SJCRH30 (cell line): Measurements from ENCODE around the gene PRODH2. TPM values are rescaled to one million over a fixed set of nuclear protein-coding genes. Genes with fewer than 3 reads are reported as not detected.

Source experiments
- DNase-seq, 2 experiments: peaks; one replicate each; pipeline ENCODE4 v3.0.0-alpha.2; 2015 to 2020
- H3K27ac ChIP-seq: fragments of 250-450 bp; sonication (Bioruptor Pico); 2 replicates; pipeline ENCODE4 v1.5.1; 2020; ENCODE audit warnings: mild to moderate bottlenecking, moderate library complexity
- H3K27me3 ChIP-seq: fragments of 250-450 bp; sonication (Bioruptor Pico); 2 replicates; pipeline ENCODE4 v1.5.1; 2020; ENCODE audit warnings: mild to moderate bottlenecking, moderate library complexity
- H3K36me3 ChIP-seq: fragments of 250-450 bp; sonication (Bioruptor Pico); 2 replicates; pipeline ENCODE4 v1.5.1; 2020; ENCODE audit warnings: mild to moderate bottlenecking, moderate library complexity
- H3K4me1 ChIP-seq: fragments of 250-450 bp; sonication (Bioruptor Pico); 2 replicates; pipeline ENCODE4 v1.5.1; 2020; ENCODE audit warnings: mild to moderate bottlenecking, moderate library complexity
- H3K4me3 ChIP-seq: fragments of 250-450 bp; sonication (Bioruptor Pico); 2 replicates; pipeline ENCODE4 v1.5.1; 2020; ENCODE audit warnings: mild to moderate bottlenecking, moderate library complexity
- H3K9me3 ChIP-seq: fragments of 250-450 bp; sonication (Bioruptor Pico); replicated peaks from 2 replicates; pipeline ENCODE4 v1.5.1; 2020; ENCODE audit warnings: mild to moderate bottlenecking, moderate library complexity
- total RNA-seq: library from RNA; depleted of rRNA; stranded (reverse); fragments of >200 nt; shearing (Covaris generic); gene quantifications from 2 replicates; pipeline ENCODE4 v1.2.3, GENCODE V29; 2014; rRNA removed

The PRODH2 gene
- total RNA-seq, 1 experiment from 2014 or later = not detected

DNA sequence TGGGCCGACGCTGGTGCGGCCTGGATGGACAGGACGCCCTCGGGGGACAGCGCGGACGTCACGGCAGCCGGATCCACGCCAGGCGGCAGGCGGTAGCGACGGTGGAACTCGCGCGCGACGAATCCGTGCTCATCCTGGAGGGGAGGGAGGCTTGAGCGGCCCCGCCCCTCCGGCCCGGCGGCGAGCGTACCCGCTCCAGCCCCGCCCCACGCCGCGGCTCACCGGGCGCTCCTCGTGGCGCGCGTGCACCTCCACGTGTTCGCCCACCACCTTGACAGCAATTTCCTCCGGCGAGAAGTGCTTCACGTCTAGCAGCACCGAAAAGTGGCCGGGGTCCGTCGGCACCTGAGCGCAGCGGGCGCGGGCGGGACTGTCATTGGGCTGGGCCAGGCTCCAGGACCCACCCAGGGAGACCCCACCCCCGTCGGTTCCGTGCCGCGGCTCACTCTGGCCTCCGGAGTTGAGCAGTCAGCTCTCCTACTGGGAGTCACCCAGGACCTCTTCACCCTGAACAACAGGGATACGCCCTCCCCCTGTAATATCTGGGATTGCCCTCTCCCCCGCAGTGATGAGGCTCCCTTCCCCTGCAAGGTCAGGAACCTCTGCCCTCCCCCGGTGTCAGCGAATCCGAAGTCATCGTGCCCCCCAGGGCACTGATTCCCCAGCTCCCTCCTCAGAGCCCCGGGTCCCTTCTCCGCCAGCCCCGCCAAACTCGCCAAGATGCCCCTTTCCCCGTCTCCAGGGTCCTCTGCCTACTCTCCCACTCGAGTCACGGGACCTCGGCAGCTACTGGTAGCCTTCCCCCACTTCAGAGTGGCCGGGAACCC, 56.9 kb downstream of the PRODH2 start:
- no peak overlapping the region for H3K4me3 ChIP-seq
- no peak overlapping the region for H3K27ac ChIP-seq
- no peak for DNase-seq

DNA sequence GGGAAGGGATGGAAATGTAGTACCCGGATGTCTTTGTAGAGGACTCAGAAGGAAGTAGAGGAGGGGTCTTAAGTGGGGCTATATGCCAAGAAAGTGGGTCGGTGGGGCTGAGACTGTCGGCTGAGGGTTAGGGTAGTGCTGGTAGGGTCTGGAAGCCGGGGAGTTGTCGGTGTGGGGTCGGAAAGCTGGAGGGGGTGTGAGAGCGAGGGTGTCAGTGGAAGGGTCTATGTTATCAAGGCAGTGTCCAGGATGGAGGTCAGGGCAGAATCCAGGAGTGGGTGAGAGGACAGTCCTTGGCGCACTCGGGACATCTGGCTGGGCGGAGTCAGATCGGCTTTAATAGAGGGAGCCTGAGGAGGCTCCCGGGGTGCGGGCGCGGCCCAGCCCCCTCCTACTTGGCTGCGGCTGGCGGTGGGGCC, 57.5 kb downstream of the PRODH2 start:
- Histone ChIP-seq H3K27me3 (no peaks in the 10 kb centered on the region), H3K36me3 (peaks cover 5% of the 10 kb centered on the region; the same call in 1 of the 2 replicates), H3K4me1 (peaks cover 8% of the 10 kb centered on the region; the same call in 1 of the 2 replicates), H3K4me3 (no peak overlapping the region), H3K9me3 (no peaks in the 10 kb centered on the region), H3K27ac (no peak overlapping the region)
- DNase-seq = no peak

More for the DNA sequence above, 56.9 kb downstream of the PRODH2 start:
- peaks cover 8% of the 10 kb centered on the region; the same call in 1 of the 2 replicates for H3K4me1 ChIP-seq
- H3K27me3 ChIP-seq = no peaks in the 10 kb centered on the region
- H3K9me3 ChIP-seq = no peaks in the 10 kb centered on the region
- H3K36me3 ChIP-seq = peaks cover 11% of the 10 kb centered on the region; the same call in 1 of the 2 replicates

DNA sequence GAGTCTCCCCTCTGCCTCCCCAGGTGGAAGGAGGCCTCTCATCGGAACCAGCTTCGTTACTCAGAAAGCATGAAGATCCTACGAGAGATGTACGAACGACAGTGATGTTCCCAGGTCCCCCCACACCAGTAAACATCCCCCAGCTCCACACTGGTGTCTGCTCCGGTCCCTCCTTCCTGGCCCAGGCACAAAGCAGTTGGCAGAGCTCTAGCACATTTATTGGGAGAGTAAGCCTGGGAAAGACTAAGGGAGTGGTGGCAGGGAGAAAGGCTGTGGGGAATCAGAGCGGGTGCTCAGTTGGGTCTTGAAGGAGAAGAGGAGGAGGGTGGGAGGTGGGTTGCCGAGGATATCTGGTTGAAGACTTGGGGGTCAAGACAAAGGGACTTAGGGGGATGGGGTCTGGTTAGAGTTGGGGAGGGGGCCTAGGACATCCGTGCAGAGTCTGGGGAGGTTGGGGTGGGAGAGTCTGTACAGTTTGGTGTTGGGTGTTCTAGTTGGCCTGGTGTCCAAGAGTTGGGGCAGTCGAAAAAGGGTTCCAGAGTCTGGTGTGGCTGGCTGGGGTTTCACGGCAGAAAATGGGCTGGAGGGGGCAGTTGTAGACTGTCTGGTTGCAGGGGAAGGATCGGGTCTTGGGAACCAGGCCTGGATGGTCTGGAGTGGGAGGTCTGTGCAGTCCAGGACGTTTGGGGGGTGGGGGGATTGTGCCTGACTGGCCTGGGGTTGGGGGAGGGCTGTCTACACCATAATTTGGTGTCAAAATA, 58.1 kb downstream of the PRODH2 start:
- no peak for DNase-seq
- no peak overlapping the region for H3K27ac ChIP-seq
- H3K4me1 ChIP-seq = peaks cover 8% of the 10 kb centered on the region; the same call in 1 of the 2 replicates
- no peak overlapping the region for H3K4me3 ChIP-seq
- H3K9me3 ChIP-seq = no peaks in the 10 kb centered on the region
- peaks cover 5% of the 10 kb centered on the region; the same call in 1 of the 2 replicates for H3K36me3 ChIP-seq
- no peaks in the 10 kb centered on the region for H3K27me3 ChIP-seq

DNA sequence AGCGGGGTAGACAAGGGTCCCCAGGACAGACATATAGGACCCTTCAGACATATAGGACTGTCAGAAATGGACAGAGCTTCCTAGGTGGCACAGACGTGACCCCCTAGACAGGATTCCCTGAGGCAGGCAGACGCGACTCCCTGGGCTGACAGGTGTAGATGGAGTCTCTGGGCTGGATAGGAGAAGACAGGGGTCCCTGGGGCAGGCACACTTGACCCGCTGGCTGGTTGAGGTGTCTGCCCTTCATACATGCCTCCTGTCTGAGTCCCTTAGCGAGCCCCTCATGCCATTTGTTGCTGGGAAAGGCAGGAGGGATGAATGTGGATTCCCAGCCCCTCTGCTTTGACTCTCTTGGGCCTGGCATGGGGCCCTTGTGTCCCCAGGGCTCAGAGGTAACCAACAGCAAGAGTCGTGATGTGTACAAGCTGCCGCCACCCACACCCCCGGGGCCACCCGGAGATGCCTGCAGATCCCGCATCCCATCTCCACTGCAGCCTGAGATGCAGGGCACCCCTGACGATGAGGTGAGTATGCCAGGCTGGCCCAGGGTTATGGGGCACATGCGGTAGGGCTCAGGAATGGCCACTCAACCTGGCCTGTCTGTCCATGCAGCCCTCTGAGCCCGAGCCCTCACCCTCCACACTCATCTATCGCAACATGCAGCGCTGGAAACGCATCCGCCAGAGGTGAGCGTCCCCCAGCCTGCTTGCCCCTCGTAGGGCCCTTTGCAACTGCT, 58.8 kb downstream of the PRODH2 start:
- Histone ChIP-seq H3K36me3 (peaks cover 5% of the 10 kb centered on the region; the same call in 1 of the 2 replicates), H3K27ac (no peak overlapping the region), H3K9me3 (no peaks in the 10 kb centered on the region), H3K27me3 (no peaks in the 10 kb centered on the region), H3K4me1 (peaks cover 10% of the 10 kb centered on the region; the same call in 1 of the 2 replicates), H3K4me3 (no peak overlapping the region)
- DNase-seq = no peak

DNA sequence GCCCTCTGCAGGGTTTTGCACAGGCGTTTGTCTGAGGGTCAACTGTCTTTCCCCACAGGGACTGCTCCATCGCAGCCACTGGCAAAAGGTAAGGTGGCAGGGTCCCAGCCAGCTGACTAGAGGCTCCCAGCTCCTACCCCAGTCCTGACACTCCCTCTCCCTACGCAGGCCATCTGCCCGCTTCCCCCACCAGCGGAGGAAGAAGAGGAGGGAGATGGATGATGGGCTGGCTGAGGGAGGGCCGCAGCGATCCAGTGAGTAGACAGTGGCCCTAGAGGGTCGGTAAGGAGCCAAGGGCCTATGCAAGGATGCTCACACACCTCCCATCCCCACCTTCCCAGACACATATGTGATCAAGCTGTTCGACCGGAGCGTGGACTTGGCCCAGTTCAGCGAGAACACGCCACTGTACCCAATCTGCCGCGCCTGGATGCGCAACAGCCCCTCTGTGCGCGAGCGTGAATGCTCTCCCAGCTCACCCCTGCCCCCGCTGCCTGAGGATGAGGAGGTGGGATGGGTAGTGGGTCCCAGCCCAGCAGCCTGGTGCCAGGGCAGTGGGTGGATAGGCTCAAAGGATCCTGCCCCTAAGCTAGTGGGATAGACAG, 59.8 kb downstream of the PRODH2 start:
- peaks cover 5% of the 10 kb centered on the region; the same call in 1 of the 2 replicates for H3K36me3 ChIP-seq
- no peaks in the 10 kb centered on the region for H3K27me3 ChIP-seq
- H3K4me3 ChIP-seq = no peak overlapping the region
- no peak for DNase-seq
- peaks cover 8% of the 10 kb centered on the region; the same call in 1 of the 2 replicates for H3K4me1 ChIP-seq
- no peaks in the 10 kb centered on the region for H3K9me3 ChIP-seq
- no peak overlapping the region for H3K27ac ChIP-seq

DNA sequence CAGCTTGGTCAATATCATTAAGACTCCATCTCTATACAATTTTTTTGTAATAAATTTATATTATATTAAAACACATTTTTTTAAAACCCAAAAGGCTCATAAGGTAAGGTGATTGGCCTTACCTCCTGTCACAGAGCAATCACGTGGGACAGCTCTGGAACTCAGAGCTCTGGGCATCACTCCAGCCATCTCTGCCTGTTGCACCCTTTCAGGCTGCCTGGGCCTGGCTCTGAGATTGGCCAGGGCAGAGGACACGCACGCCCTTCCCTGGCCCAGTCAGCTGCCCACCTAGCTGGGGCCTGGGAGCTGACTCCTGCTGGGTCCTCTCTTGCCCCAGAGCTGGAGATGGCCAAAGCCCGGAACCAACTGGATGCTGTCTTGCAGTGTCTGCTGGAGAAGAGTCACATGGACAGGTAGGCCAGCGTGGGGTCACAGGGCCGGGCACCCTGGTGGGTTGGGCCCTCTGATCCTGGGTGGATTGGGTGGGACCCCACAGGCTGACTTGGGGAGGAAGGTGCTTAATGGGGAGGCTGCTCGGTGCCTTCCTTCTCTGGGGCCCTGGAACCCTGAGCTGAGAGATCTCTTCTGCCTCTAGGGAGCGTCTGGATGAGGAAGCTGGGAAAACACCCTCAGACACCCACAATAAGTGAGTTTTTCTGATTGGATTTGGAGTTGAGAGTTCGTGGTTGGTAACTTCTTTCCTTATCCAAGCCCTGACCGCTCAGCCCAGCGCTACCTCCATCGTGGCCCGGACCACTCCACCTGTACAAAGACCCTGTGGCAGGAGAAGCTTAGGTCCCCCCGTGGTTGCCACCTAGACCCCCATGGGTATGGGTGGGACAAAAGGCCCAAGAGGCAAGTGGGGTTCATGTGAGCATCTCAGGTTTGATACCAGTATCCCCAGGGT, 60.6 kb downstream of the PRODH2 start:
- no peak for DNase-seq
- peaks cover 5% of the 10 kb centered on the region; the same call in 1 of the 2 replicates for H3K36me3 ChIP-seq
- no peaks in the 10 kb centered on the region for H3K27me3 ChIP-seq
- H3K4me1 ChIP-seq = peaks cover 8% of the 10 kb centered on the region; the same call in 1 of the 2 replicates
- H3K4me3 ChIP-seq = no peak overlapping the region
- no peak overlapping the region for H3K27ac ChIP-seq
- no peaks in the 10 kb centered on the region for H3K9me3 ChIP-seq

DNA sequence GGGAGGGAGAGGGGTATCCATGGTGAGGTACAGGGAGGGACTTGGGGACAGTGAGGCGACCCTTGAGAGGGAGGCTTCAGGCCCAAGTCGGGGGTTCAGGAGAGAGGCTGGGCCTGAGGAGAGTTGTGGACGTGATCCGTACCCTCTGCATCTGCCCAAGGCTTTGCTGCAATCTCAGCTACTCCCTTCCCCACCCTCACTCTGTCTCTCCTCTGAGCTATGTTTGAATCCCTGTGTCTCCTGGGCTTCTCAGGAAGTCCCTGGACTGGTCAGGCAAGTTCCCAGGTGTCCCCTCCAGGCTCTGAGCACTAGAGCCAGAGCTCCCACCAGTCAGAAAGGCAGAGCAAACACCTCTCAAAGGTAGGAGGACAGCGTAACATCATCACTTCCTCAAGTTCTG, 62.5 kb downstream of the PRODH2 start:
- Histone ChIP-seq H3K36me3 (peaks cover 5% of the 10 kb centered on the region; the same call in 1 of the 2 replicates), H3K4me3 (no peak overlapping the region), H3K27ac (no peak overlapping the region), H3K9me3 (no peaks in the 10 kb centered on the region), H3K4me1 (0 out of 2 replicates have a peak, but pooled peaks cover 5% of the 10 kb centered on the region), H3K27me3 (no peaks in the 10 kb centered on the region)
- DNase-seq = no peak

Other genes with a start within 250 kb of the PRODH2 start
- 0.14 TPM in 1 of 2 replicates, not detected in the other for gene ATP4A, start 249.2 kb downstream of the PRODH2 start, total RNA-seq
- not detected in 2 replicates for gene PMIS2, start 226.7 kb downstream of the PRODH2 start, total RNA-seq
- 17.2 and 22.7 TPM in 2 replicates for gene HAUS5, start 200.1 kb downstream of the PRODH2 start, total RNA-seq
- gene RBM42, start 183.8 kb downstream of the PRODH2 start, total RNA-seq = 69.9 and 71.3 TPM in 2 replicates
- gene ETV2, start 171.1 kb downstream of the PRODH2 start, total RNA-seq = 2.4 and 4.1 TPM in 2 replicates
- 436 and 590 TPM in 2 replicates for gene COX6B1, start 164.5 kb downstream of the PRODH2 start, total RNA-seq
- gene UPK1A, start 146.3 kb downstream of the PRODH2 start, total RNA-seq = not detected in 2 replicates
- not detected in 2 replicates for gene ZBTB32, start 108.3 kb downstream of the PRODH2 start, total RNA-seq
- gene KMT2B, start 94.8 kb downstream of the PRODH2 start, total RNA-seq = 13.1 and 15.1 TPM in 2 replicates
- 4.3 and 10.3 TPM in 2 replicates for gene IGFLR1, start 70.4 kb downstream of the PRODH2 start, total RNA-seq
- 9.7 and 11.4 TPM in 2 replicates for gene U2AF1L4, start 67.4 kb downstream of the PRODH2 start, total RNA-seq
- gene PSENEN, start 67.2 kb downstream of the PRODH2 start, total RNA-seq = 37.7 and 47.2 TPM in 2 replicates
- gene LIN37, start 64.3 kb downstream of the PRODH2 start, total RNA-seq = 4.9 and 6.1 TPM in 2 replicates
- gene HSPB6, start 55.8 kb downstream of the PRODH2 start, total RNA-seq = not detected in 2 replicates
- gene PROSER3, start 54.7 kb downstream of the PRODH2 start, total RNA-seq = 10.0 and 11.1 TPM in 2 replicates
- 8.9 and 10.5 TPM in 2 replicates for gene ARHGAP33, start 37.3 kb downstream of the PRODH2 start, total RNA-seq
- gene NPHS1, start 39.7 kb upstream of the PRODH2 start, total RNA-seq = not detected in 2 replicates
- not detected in 2 replicates for gene KIRREL2, start 44.1 kb upstream of the PRODH2 start, total RNA-seq
- gene APLP1, start 55.7 kb upstream of the PRODH2 start, total RNA-seq = 32.1 and 32.7 TPM in 2 replicates
- 6.2 and 7.3 TPM in 2 replicates for gene NFKBID, start 87.7 kb upstream of the PRODH2 start, total RNA-seq
- not detected in 2 replicates for gene HCST, start 89.7 kb upstream of the PRODH2 start, total RNA-seq
- gene TYROBP, start 95.5 kb upstream of the PRODH2 start, total RNA-seq = not detected in 2 replicates
- gene LRFN3, start 123.5 kb upstream of the PRODH2 start, total RNA-seq = 5.1 and 10.2 TPM in 2 replicates
- gene SDHAF1, start 182.3 kb upstream of the PRODH2 start, total RNA-seq = 21.6 and 27.9 TPM in 2 replicates
- gene SYNE4, start 196.0 kb upstream of the PRODH2 start, total RNA-seq = 0.10 and 0.20 TPM in 2 replicates
- 17.4 and 19.8 TPM in 2 replicates for gene ALKBH6, start 201.4 kb upstream of the PRODH2 start, total RNA-seq
- gene CLIP3, start 220.0 kb upstream of the PRODH2 start, total RNA-seq = 1.6 and 3.3 TPM in 2 replicates
- 3.9 and 4.8 TPM in 2 replicates for gene THAP8, start 241.4 kb upstream of the PRODH2 start, total RNA-seq
- gene WDR62, start 242.1 kb upstream of the PRODH2 start, total RNA-seq = 19.8 and 23.5 TPM in 2 replicates